HG03378 (cell line): Measurements from ENCODE around the gene LILRA6.
"Not testable (repeated sequence)": the region's sequence is repeated elsewhere in the genome, so short reads cannot be mapped to it uniquely, and the experiment has no call there.

Experiments used
- ATAC-seq: cut with Tn5 transposase; IDR thresholded peaks from one replicate; pipeline ENCODE4 v1.9.1; 2021; ENCODE audit warnings: mild to moderate bottlenecking, moderate library complexity; ENCODE audit not compliant: unreplicated experiment

The LILRA6 gene

GRCh38 chr19:54268936-54269335 is 26.3 kb upstream of the LILRA6 start:
- no peak for ATAC-seq

- ATAC-seq = no peak
Measured at GRCh38 chr19:54266133-54266532, 23.5 kb upstream of the LILRA6 start.

GRCh38 chr19:54262470-54262869 is 19.9 kb upstream of the LILRA6 start:
- no peak for ATAC-seq

GRCh38 chr19:54262066-54262465 is 19.5 kb upstream of the LILRA6 start:
- no peak for ATAC-seq

GRCh38 chr19:54257116-54257480 is 14.5 kb upstream of the LILRA6 start, which contains the start of gene LILRB5:
Gene LILRB5 (minus strand): TSS chr19:54257273. CDS start chr19:54257193, 80 bp downstream.
- no peak for ATAC-seq

- no peak for ATAC-seq
Measured at GRCh38 chr19:54256250-54257115, 13.9 kb upstream of the LILRA6 start.

GRCh38 chr19:54255105-54255775 is 12.7 kb upstream of the LILRA6 start:
- no peak for ATAC-seq

GRCh38 chr19:54254195-54254906 is 11.8 kb upstream of the LILRA6 start:
- ATAC-seq = no peak

GRCh38 chr19:54253331-54254194 is 11.0 kb upstream of the LILRA6 start:
- ATAC-seq = no peak

- ATAC-seq = no peak
Measured at GRCh38 chr19:54252845-54253244, 10.3 kb upstream of the LILRA6 start.

- no peak for ATAC-seq
Measured at GRCh38 chr19:54252243-54252642, 9.7 kb upstream of the LILRA6 start.

GRCh38 chr19:54248016-54248601 is 5.5 kb upstream of the LILRA6 start:
- ATAC-seq = no peak

GRCh38 chr19:54247106-54247930 is 4.7 kb upstream of the LILRA6 start:
- no peak for ATAC-seq

- no peak for ATAC-seq
Measured at GRCh38 chr19:54245936-54246335, 3.3 kb upstream of the LILRA6 start.

- ATAC-seq = not testable (repeated sequence)
Measured at GRCh38 chr19:54243809-54244208, 1.2 kb upstream of the LILRA6 start.

- ATAC-seq = not testable (repeated sequence)
Measured at GRCh38 chr19:54242234-54242633, 356 bp downstream of the LILRA6 start.

GRCh38 chr19:54240372-54241336 is 1.9 kb downstream of the LILRA6 start:
- not testable (repeated sequence) for ATAC-seq
